Measurements from ENCODE around the gene CFAP46. TPM values are rescaled to one million over a fixed set of nuclear protein-coding genes. Genes with fewer than 3 reads are reported as not detected.

Gene CFAP46
- polyA plus RNA-seq, 6 donors from 2014 or later, result 0.05 TPM; not detected in 5

DNA sequence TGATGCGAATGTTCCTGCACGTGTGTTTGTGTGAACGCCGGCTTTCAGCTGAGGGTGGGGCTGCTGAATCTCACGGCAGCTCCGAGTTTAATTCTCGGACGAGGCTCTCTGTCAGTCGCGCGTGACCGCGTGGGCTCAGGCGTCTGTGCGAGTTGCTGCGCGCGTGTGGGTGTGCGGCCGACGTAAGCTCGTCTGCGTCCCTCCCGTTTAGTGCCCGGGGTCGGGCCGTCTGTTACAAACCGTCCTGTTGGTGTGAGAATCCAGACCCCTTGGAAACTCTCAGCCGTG lies 41.6 kb upstream of the CFAP46 start:
- Mint-ChIP-seq H3K4me3 (no peak overlapping the region), H3K27me3 (peaks cover 0 to 8% (median 5%) of the 10 kb centered on the region in 3 donors), H3K36me3 (no peaks in the 10 kb centered on the region), H3K4me1 (no peaks in the 10 kb centered on the region), H3K9me3 (no peaks in the 10 kb centered on the region), H3K27ac (no peak overlapping the region)
- ATAC-seq (ENCODE audit: low read depth in 2 of 2) (no peak), DNase-seq (no peak)

DNA sequence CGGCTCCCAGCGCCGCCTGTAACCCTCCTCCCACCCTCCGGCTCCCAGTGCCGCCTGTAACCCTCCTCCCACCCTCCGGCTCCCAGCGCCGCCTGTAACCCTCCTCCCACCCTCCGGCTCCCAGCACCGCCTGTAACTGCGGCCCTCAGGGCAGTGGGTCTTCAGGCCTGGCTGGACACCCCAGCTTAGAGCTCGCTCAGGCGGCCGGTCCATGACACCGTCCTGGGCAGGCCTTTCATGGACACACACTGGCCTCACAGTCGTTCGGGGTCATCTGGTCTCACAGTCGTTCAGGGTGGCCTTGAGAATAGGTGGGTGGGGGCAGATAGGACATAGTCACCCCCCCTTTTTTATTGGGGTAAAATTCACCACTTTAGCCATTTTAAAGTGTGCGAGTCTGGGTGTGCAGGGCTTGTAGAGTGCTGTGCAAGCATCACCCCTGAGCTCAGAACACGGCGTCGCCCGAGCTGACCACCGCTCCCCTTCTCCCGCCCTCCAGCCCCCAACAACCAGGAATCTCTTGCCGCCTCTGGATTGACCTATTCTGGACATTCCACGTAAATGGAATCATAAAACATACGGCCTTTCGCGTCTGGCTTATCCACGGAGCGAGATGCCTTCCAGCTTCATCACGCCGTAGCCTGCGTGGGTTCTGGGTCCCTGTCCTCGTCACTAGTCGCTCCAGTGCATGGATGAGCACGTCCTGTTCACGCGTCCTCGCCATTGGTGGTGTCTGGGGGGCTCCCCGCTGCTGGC lies 41.1 kb upstream of the CFAP46 start:
- Mint-ChIP-seq H3K36me3 (no peaks in the 10 kb centered on the region), H3K27me3 (peaks cover 0 to 10% (median 5%) of the 10 kb centered on the region in 3 donors), H3K4me3 (no peak overlapping the region), H3K4me1 (no peaks in the 10 kb centered on the region), H3K9me3 (no peaks in the 10 kb centered on the region), H3K27ac (peak overlapping the region in 1 of 6 donors; percentile 69)
- no peak for ATAC-seq (ENCODE audit: low read depth in 2 of 2)
- no peak for DNase-seq

DNA sequence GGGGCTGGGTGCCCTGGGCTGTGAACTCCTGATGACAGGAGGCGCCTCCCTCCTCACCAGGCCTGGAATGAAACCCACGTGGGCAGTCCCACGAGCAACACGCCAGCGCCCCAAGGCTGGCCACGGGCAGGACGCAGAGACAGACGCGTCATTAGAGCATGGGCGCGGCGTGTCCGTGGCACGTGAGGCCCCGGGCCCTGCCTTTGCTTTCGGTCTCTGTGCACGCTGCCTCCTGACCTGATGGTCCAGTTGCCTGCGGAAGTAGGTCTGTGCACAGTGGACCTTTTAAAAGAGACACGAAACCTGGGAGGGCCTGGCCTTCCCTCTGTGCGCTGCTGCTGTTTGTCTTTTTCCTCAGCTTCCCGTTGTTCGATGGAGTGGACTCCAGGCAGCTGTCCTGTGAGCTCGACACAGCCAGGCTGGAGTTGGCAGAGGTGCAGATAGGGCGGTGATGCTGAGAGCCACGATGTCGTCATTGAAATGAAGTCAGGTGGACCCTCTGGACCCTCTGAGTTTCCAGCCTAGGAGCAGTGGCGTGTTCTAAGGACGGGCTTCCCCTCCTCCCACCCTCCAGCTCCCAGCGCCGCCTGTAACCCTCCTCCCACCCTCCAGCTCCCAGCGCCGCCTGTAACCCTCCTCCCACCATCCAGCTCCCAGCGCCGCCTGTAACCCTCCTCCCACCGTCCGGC lies 40.1 kb upstream of the CFAP46 start:
- Mint-ChIP-seq H3K36me3 (no peaks in the 10 kb centered on the region), H3K27me3 (peaks cover 3 to 18% (median 9%) of the 10 kb centered on the region in 3 donors), H3K27ac (no peak overlapping the region), H3K4me3 (no peak overlapping the region), H3K4me1 (no peaks in the 10 kb centered on the region), H3K9me3 (no peaks in the 10 kb centered on the region)
- DNase-seq (no peak), ATAC-seq (ENCODE audit: low read depth in 2 of 2) (no peak)

DNA sequence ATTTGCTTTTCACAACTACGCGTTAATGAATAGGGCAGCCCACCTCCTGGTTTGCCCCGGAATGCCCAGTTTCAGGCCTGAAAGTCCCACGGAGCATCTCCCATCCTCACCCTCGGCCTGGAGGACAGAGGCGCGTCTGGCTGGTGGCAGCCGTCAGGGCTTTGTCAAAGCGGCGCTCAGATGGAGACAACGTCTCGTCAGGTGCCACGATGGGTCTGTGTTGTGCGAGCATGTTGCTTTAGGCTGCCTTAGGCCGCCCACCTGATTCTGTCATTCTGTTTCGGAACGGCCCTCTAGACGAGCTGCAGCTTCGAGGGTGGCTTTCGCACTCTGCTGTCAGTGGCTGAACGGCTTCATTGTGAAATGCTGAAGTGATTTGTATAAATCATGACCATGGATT lies 39.4 kb upstream of the CFAP46 start:
- Mint-ChIP-seq H3K4me1 (no peaks in the 10 kb centered on the region), H3K27ac (no peak overlapping the region), H3K4me3 (no peak overlapping the region), H3K27me3 (peaks cover 3 to 18% (median 10%) of the 10 kb centered on the region in 3 donors), H3K36me3 (no peaks in the 10 kb centered on the region), H3K9me3 (no peaks in the 10 kb centered on the region)
- ATAC-seq (ENCODE audit: low read depth in 2 of 2), result no peak
- no peak for DNase-seq

DNA sequence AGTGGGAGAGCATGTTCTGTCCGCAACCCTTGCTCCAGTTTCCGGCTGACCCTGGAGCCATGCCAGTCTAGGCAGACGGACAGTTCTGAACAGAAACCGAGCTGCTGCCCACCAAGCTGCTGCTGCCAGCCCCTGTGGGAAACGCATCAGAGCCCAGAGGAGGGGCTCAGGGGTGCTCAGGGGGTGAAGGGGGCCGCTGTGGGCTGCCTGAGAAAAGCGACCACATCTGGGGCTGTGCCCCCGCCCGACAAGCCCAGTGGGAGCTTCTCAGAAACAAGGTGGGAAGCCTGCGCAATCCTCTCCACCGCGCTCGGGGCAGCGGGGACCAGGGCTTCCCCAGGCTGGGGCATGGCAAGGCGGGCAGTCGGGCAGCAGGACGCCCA lies 38.8 kb upstream of the CFAP46 start:
- Mint-ChIP-seq H3K4me3 (no peak overlapping the region), H3K27ac (no peak overlapping the region), H3K36me3 (no peaks in the 10 kb centered on the region), H3K27me3 (peaks cover 3 to 19% (median 10%) of the 10 kb centered on the region in 3 donors), H3K4me1 (no peaks in the 10 kb centered on the region), H3K9me3 (no peaks in the 10 kb centered on the region)
- no peak for ATAC-seq (ENCODE audit: low read depth in 2 of 2)
- DNase-seq, result no peak

DNA sequence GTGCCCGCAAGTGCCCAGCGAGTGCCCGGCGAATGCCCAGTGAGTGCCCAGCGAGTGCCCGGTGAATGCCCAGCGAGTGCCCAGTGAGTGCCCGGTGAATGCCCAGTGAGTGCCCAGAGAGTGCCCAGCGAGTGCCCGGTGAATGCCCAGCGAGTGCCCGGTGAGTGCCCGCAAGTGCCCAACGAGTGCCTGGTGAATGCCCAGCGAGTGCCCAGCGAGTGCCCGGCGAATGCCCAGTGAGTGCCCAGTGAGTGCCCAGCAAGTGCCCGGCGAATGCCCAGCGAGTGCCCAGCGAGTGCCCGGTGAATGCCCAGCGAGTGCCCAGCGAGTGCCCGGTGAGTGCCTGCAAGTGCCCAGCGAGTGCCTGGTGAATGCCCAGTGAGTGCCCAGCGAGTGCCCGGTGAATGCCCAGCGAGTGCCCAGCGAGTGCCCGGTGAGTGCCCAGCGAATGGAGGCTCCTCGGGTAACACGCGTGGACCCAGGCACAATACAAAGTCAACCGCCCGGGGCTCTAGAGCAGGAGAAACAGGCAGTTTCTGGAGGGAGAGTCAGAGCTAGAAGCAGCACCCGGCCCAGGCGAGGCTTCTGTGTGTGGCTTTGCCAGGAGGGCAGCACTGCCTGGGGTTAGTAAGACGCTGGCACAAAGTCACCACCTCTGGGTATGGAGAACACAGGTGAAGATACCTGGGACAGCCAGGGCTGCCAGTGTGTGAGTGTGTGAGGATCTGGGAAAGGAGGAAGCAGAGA lies 38.2 kb upstream of the CFAP46 start:
- DNase-seq (no peak), ATAC-seq (ENCODE audit: low read depth in 2 of 2) (no peak)
- Mint-ChIP-seq H3K9me3 (no peaks in the 10 kb centered on the region), H3K36me3 (no peaks in the 10 kb centered on the region), H3K27me3 (peaks cover 3 to 23% (median 16%) of the 10 kb centered on the region in 3 donors), H3K27ac (no peak overlapping the region), H3K4me1 (no peaks in the 10 kb centered on the region), H3K4me3 (no peak overlapping the region)

DNA sequence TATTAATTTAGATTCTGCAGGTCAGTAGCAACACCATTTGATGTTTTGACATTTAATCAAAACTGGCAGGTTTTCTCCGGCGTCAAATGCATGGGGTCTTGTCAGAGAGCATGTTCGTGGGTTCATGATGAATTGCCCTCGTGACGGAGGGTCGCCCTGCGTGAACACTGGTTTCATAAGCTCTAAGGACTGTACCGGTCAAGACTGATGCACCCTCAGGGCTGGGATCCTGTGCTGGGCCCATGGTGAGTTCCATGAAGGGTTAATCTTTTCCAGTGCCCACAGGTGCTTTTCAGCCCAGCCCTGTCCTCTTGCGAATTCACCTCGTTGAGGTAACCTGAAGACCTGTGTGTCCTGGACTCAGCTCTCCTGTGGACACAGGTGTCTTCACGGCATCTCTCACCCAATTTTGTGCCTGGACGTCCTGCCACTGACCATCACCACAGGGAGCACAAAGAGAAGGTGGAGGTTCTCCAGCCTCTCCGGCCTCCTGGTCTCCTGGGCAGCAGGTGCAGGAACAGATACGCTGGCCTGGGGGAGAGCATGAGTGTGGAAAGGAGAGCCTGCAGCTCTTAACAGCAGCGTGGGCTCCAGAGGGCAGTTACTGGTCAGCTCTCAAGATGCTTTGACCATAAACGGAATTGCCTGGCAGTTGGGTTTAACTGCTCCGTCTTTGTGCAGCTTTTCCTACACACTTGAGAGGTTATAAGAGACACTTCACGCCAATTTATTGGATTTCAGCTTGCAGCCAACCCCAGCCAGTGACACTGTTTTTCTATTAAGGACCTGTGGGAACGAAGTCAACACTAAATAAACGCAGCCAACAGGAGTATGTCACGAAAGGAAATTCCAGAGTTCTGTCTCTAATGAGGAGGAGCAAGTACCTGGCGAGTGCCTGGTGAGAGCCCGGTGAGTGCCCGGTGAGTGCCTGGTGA lies 37.4 kb upstream of the CFAP46 start:
- Mint-ChIP-seq H3K27me3 (peaks cover 3 to 24% (median 16%) of the 10 kb centered on the region in 3 donors), H3K36me3 (no peaks in the 10 kb centered on the region), H3K4me1 (peaks cover 0 to 3% (median 0%) of the 10 kb centered on the region in 3 donors), H3K4me3 (no peak overlapping the region), H3K27ac (no peak overlapping the region), H3K9me3 (no peaks in the 10 kb centered on the region)
- DNase-seq, result no peak
- ATAC-seq (ENCODE audit: low read depth in 2 of 2), result no peak

DNA sequence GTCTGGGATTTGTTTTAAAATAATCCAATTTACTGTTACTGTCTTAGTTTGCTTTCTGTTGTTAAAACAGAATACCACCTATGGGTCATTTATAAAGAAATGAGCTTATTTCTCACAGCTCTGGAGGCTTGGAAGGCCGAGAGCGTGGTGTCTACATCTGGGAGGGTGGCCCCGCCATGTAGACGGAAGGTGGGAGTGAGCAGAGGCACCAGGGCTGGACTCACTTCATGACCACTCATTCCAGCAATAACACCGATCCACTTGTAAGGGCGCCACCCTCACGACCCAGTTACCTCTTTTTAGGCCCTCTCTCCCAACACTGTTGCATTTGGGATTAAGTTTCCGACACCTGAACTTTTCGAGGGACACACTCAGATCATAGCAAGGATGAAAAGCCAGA lies 36.2 kb upstream of the CFAP46 start:
- no peaks in the 10 kb centered on the region for H3K36me3 Mint-ChIP-seq
- ATAC-seq (ENCODE audit: low read depth in 2 of 2), result no peak
- no peak overlapping the region for H3K27ac Mint-ChIP-seq
- H3K4me1 Mint-ChIP-seq, result peaks cover 0 to 3% (median 0%) of the 10 kb centered on the region in 3 donors
- H3K9me3 Mint-ChIP-seq, result no peaks in the 10 kb centered on the region
- peaks cover 3 to 24% (median 16%) of the 10 kb centered on the region in 3 donors for H3K27me3 Mint-ChIP-seq
- H3K4me3 Mint-ChIP-seq, result no peak overlapping the region
- no peak for DNase-seq

DNA sequence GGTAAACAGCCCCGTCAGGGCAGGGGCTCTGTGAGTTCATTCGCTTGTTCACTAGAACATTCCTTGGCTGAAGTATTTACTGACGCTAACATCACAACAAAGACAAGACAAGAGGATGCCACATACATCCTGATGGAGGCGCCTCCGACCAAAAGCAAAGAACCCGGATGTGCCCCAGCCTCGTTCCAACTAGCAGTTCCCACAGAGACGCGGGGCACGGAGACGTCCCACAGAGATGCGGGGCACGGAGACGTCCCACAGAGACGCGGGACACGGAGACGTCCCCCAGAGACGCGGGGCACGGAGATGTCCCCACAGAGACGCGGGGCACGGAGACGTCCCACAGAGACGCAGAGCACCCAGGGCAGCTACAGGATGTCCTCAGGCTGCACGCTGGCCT lies 35.4 kb upstream of the CFAP46 start:
- H3K27ac Mint-ChIP-seq, result no peak overlapping the region
- no peak for DNase-seq
- no peak for ATAC-seq (ENCODE audit: low read depth in 2 of 2)

DNA sequence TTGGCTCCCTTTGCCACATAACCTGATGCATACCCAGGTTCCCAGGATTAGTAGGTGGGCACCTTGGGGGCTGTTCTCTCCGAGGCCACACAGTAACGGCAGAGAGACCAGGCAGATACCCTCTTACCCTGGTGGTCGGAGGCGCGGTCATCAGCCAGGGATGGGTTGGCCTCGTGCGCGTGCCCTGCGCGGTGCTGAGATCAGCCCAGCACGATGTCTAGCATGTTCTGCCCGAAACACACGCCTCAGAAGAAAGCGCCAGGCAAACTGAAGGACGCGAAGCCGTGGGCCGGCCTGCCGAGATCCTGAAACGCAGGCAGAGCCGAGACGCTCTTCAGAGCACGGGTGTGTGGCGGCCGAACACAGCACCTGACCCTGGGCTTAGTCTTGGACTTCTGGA lies 34.7 kb upstream of the CFAP46 start:
- Mint-ChIP-seq H3K4me1 (peaks cover 0 to 3% (median 0%) of the 10 kb centered on the region in 3 donors), H3K27me3 (peaks cover 3 to 34% (median 25%) of the 10 kb centered on the region in 3 donors), H3K4me3 (no peak overlapping the region), H3K36me3 (no peaks in the 10 kb centered on the region), H3K9me3 (peaks cover 0 to 1% (median 0%) of the 10 kb centered on the region in 7 donors), H3K27ac (peak overlapping the region in 1 of 6 donors; percentile 38)
- ATAC-seq (ENCODE audit: low read depth in 2 of 2) (no peak), DNase-seq (no peak)

More for the DNA sequence above, 35.4 kb upstream of the CFAP46 start:
- Mint-ChIP-seq H3K4me3 (no peak overlapping the region), H3K9me3 (no peaks in the 10 kb centered on the region), H3K36me3 (no peaks in the 10 kb centered on the region), H3K4me1 (peaks cover 0 to 3% (median 0%) of the 10 kb centered on the region in 3 donors), H3K27me3 (peaks cover 3 to 26% (median 18%) of the 10 kb centered on the region in 3 donors)

DNA sequence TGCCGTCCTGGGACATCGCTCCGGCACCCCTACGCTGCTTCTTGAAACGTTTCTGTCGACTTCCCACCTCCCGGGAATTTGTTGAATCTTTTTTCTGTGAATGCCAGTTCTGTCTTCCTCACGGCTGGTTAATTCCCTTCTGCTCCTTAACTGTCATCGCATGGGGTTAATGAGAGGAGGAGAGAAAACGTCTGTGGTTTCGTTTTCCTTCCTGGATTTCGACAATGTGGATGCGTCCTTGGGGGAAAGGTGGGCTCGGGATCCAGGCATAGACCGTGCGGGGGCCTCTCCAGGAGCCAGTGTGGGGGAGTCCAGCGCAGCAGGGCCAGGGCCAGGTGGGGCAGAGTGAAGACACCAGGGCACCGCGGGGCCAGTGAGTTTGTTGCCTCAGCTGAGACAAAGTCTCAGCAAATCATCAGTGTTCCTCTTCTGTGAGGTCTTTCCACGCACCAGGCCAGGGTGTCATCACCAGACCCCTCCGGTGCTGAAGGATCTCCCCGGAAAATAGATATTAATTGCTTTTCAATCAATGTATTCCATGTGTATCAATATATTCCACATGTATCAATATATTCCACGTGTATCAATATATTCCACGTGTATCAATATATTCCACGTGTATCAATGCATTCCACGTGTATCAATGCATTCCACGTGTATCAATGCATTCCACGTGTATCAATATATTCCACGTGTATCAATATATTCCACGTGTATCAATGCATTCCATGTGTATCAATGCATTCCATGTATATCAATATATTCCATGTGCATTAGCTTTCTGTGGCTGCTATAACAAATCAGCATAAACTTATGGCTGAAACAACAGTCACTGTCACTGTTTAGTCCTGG lies 33.7 kb upstream of the CFAP46 start:
- peaks cover 0 to 4% (median 0%) of the 10 kb centered on the region in 7 donors for H3K9me3 Mint-ChIP-seq
- peaks cover 7 to 42% (median 32%) of the 10 kb centered on the region in 3 donors for H3K27me3 Mint-ChIP-seq
- no peaks in the 10 kb centered on the region for H3K36me3 Mint-ChIP-seq
- ATAC-seq (ENCODE audit: low read depth in 2 of 2) (no peak), DNase-seq (no peak)
- no peak overlapping the region for H3K27ac Mint-ChIP-seq
- H3K4me3 Mint-ChIP-seq, result no peak overlapping the region
- H3K4me1 Mint-ChIP-seq, result peaks cover 0 to 3% (median 0%) of the 10 kb centered on the region in 3 donors

All from naive B cell (primary cell).